Glutamatergic neuron (in vitro differentiated cells): Measurements from ENCODE around the gene GEMIN7. TPM values are rescaled to one million over a fixed set of nuclear protein-coding genes. Genes with fewer than 3 reads are reported as not detected.

ENCODE experiments used
- DNase-seq: peaks from one replicate; pipeline ENCODE4 v3.0.0; 2022
- H3K27ac Mint-ChIP-seq: one replicate; pipeline ENCODE4 v1.8.0; 2020; ENCODE audit warnings: mild to moderate bottlenecking, mixed read lengths, inconsistent platforms; ENCODE audit not compliant: unreplicated experiment
- H3K27me3 Mint-ChIP-seq: one replicate; pipeline ENCODE4 v1.8.0; 2020; ENCODE audit warnings: mild to moderate bottlenecking, moderate library complexity, mixed read lengths, inconsistent platforms; ENCODE audit not compliant: unreplicated experiment
- H3K36me3 Mint-ChIP-seq: one replicate; pipeline ENCODE4 v1.8.0; 2020; ENCODE audit warnings: mild to moderate bottlenecking, mixed read lengths, inconsistent platforms; ENCODE audit not compliant: unreplicated experiment
- H3K4me1 Mint-ChIP-seq: one replicate; pipeline ENCODE4 v1.8.0; 2020; ENCODE audit warnings: mild to moderate bottlenecking, low read depth, mixed read lengths, inconsistent platforms; ENCODE audit not compliant: unreplicated experiment
- H3K4me3 Mint-ChIP-seq: one replicate; pipeline ENCODE4 v1.8.0; 2020; ENCODE audit warnings: mild to moderate bottlenecking, mixed read lengths, inconsistent platforms; ENCODE audit not compliant: unreplicated experiment
- H3K9me3 Mint-ChIP-seq: one replicate; pipeline ENCODE4 v1.8.0; 2020; ENCODE audit warnings: mild to moderate bottlenecking, moderate library complexity, mixed read lengths, inconsistent platforms; ENCODE audit not compliant: unreplicated experiment
- total RNA-seq: library from RNA; stranded (reverse); fragmentation: NEBNext Ultra II Directional; extraction: Animal tissue kit (Norgen Biotek cat#: 25700); gene quantifications from one replicate; pipeline ENCODE4 v1.2.1, GENCODE V29; 2021; ENCODE audit not compliant: unreplicated experiment
- TF ChIP-seq, protein P1 (sequence below): fragments of 200-600 bp; sonication (generic); IDR thresholded peaks from one replicate; pipeline ENCODE4 v1.5.0; 2021; ENCODE audit not compliant: partially characterized antibody, unreplicated experiment

The GEMIN7 gene
- total RNA-seq, 1 donor from 2014 or later: 49.1 TPM

DNA sequence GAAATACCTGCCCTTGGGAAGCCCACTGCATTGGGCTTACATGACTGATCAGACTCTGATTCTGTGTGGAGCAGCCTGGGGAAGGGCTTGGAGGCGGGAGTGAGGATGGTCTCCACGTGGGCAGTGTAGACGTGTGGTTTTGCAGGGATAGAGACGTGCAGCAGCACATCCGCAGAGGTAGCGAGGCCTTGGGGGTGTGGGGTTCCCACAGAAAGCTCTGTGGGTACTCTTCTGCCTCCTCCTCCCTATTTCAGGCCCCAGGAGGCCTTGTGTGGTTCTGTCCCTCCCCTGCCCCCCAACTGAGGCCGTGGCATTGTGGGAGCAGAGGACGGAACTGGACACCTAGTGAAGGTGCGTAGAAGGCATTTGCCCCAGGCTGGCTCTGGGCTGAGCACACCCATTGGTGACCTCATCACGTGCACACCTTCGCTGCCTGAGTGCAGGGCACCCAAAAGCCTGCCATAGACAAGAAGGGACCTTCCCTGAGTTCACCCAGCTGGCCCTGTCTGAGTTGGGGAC, 42.8 kb downstream of the GEMIN7 start:
- no peak for DNase-seq
- TF ChIP-seq, protein P1, sequence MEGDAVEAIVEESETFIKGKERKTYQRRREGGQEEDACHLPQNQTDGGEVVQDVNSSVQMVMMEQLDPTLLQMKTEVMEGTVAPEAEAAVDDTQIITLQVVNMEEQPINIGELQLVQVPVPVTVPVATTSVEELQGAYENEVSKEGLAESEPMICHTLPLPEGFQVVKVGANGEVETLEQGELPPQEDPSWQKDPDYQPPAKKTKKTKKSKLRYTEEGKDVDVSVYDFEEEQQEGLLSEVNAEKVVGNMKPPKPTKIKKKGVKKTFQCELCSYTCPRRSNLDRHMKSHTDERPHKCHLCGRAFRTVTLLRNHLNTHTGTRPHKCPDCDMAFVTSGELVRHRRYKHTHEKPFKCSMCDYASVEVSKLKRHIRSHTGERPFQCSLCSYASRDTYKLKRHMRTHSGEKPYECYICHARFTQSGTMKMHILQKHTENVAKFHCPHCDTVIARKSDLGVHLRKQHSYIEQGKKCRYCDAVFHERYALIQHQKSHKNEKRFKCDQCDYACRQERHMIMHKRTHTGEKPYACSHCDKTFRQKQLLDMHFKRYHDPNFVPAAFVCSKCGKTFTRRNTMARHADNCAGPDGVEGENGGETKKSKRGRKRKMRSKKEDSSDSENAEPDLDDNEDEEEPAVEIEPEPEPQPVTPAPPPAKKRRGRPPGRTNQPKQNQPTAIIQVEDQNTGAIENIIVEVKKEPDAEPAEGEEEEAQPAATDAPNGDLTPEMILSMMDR: no peak

DNA sequence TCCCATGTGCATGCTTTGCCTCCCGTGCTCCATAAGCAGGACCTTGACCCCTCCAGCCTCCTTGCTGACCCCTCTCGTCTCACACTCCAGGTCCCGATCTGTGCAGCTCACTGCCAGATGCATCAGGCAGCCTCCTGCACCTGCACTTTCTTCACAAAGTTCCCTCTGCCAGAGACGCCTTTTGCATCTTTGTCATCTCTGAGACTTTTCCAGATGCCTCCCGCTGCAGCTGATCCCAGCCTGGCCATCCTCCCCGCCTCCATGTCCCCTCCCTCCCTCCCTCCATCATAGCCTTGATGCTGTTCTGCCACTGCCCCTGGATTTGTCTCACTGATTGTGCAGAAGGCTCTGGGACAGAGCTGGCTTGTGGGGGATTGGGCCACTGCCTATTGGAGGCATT, 43.8 kb downstream of the GEMIN7 start:
- no peak overlapping the region for H3K27ac Mint-ChIP-seq
- peaks cover 31% of the 10 kb centered on the region for H3K4me1 Mint-ChIP-seq
- peaks cover 15% of the 10 kb centered on the region for H3K9me3 Mint-ChIP-seq
- no peaks in the 10 kb centered on the region for H3K36me3 Mint-ChIP-seq
- H3K4me3 Mint-ChIP-seq: peak overlapping the region; percentile 52
- TF ChIP-seq, protein P1: no peak
- no peak for DNase-seq
- peaks cover 11% of the 10 kb centered on the region for H3K27me3 Mint-ChIP-seq

More for the DNA sequence above, 42.8 kb downstream of the GEMIN7 start:
- peaks cover 16% of the 10 kb centered on the region for H3K9me3 Mint-ChIP-seq
- H3K27ac Mint-ChIP-seq: peak overlapping the region; percentile 55
- peaks cover 11% of the 10 kb centered on the region for H3K27me3 Mint-ChIP-seq
- H3K4me3 Mint-ChIP-seq: no peak overlapping the region
- peaks cover 35% of the 10 kb centered on the region for H3K4me1 Mint-ChIP-seq
- no peaks in the 10 kb centered on the region for H3K36me3 Mint-ChIP-seq

DNA sequence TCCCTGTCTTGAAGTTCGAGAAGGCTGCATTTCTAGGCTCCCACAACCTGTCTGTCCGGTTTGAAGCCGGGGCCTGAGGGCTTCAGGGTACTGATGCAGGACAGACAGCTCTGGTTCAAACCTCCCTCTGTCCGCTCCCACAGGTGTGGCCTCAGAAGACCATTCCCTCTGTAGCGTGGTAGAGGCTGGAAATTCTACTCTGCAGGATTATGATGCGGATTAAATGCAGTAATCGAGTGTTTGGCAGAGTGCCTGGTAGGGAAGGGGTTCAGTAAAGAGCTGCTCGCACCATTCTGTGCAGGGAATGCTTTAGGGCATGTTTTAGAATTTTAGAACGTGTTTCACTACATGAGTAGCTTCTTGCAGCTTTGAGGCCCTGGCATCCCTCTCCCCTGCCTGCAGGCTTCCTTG, 44.4 kb downstream of the GEMIN7 start:
- Mint-ChIP-seq H3K36me3 (no peaks in the 10 kb centered on the region), H3K27me3 (peaks cover 11% of the 10 kb centered on the region), H3K27ac (no peak overlapping the region), H3K4me1 (peaks cover 27% of the 10 kb centered on the region), H3K4me3 (no peak overlapping the region), H3K9me3 (peaks cover 15% of the 10 kb centered on the region)
- TF ChIP-seq, protein P1: no peak
- DNase-seq: no peak

DNA sequence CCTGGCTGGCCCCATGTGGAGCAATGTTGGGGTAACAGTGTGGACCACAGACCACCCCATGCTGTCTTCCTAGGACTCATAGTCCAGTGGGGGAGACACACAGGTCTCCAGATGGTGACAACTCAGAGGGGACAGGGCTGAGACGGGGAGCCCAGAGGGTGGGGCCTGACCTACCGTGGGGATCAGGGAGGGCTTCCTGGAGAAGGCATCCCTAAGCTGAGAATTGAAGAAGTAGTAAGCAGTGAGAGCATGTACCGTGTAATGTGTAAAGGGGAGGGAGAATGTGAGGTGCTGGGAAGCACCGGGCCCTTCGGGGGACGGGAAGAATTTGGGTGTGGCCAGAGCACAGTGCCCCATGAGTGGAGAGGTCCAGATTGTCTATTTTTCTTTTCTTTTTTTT, 45.0 kb downstream of the GEMIN7 start:
- Mint-ChIP-seq H3K36me3 (no peaks in the 10 kb centered on the region), H3K4me3 (no peak overlapping the region), H3K27me3 (peaks cover 9% of the 10 kb centered on the region), H3K9me3 (peaks cover 15% of the 10 kb centered on the region), H3K4me1 (peaks cover 24% of the 10 kb centered on the region), H3K27ac (no peak overlapping the region)
- DNase-seq: no peak
- TF ChIP-seq, protein P1: no peak

DNA sequence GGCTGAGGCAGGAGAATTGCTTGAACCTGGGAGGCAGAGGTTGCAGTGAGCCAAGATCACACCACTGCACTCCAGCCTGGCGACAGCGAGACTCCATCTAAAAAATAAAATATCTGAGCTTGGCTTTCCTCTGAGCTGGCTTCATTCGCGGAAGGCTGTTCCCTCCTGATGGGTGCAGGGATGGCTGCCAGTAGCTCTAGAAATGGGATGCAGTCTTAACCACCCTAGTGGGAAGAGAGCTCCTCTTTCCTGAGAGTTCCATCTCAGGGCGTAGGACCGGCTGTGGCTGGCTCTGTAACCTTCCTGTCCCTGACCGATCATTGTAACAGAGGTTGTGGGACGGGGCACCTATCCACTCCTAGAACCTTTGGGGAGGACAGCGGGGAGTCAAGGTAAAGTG, 46.3 kb downstream of the GEMIN7 start:
- no peak overlapping the region for H3K4me3 Mint-ChIP-seq
- H3K9me3 Mint-ChIP-seq: peaks cover 13% of the 10 kb centered on the region
- DNase-seq: no peak
- H3K36me3 Mint-ChIP-seq: no peaks in the 10 kb centered on the region
- H3K27ac Mint-ChIP-seq: no peak overlapping the region
- peaks cover 8% of the 10 kb centered on the region for H3K27me3 Mint-ChIP-seq
- H3K4me1 Mint-ChIP-seq: peaks cover 23% of the 10 kb centered on the region
- TF ChIP-seq, protein P1: no peak
